ENCODE results near the gene MPIG6B.

GRCh38 chr6:31728767-31729514 lies 5.8 kb downstream of the MPIG6B start, which contains the start of gene DDAH2:
- TF ChIP-seq POLR2A (IDR thresholded peaks at IDR 0.05; ENCODE audit: low read depth, low read length): no peak
- no peak for TF ChIP-seq POLR2AphosphoS5 (IDR thresholded peaks at IDR 0.05; ENCODE audit: low read depth, low read length)
- no peak for TF ChIP-seq SPI1 (IDR thresholded peaks at IDR 0.05; ENCODE audit: low read depth, low read length)
- no peak for TF ChIP-seq TAF1 (IDR thresholded peaks at IDR 0.05; ENCODE audit: low read depth, low read length)
- TF ChIP-seq POU2F2 (IDR thresholded peaks at IDR 0.05; ENCODE audit: low read depth, low read length): 0 out of 2 replicates have a peak, but pooled peaks have one; percentile 43
- no peak for TF ChIP-seq PAX5 (IDR thresholded peaks at IDR 0.05; ENCODE audit: insufficient read depth, low read length, severe bottlenecking)
